ENCODE results near the gene SLC22A14.

DNA sequence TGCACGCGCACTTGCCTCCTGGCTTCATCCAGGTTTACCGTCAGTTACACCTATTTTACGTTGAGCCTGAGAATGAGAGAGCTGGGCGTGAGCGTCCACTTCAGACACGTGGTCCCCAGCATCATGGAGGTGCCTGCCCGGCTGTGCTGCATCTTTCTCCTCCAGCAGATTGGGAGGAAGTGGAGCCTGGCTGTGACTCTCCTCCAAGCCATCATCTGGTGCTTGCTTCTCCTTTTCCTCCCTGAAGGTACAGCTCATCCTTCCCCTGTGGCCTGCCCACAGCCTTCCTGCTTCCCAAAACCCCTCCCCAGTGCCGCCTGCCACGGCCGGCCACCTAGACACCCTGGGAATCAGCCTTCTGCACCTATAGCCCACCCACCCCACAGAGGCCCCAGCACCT lies 31.6 kb downstream of the SLC22A14 start:
- TF ChIP-seq, protein P1, sequence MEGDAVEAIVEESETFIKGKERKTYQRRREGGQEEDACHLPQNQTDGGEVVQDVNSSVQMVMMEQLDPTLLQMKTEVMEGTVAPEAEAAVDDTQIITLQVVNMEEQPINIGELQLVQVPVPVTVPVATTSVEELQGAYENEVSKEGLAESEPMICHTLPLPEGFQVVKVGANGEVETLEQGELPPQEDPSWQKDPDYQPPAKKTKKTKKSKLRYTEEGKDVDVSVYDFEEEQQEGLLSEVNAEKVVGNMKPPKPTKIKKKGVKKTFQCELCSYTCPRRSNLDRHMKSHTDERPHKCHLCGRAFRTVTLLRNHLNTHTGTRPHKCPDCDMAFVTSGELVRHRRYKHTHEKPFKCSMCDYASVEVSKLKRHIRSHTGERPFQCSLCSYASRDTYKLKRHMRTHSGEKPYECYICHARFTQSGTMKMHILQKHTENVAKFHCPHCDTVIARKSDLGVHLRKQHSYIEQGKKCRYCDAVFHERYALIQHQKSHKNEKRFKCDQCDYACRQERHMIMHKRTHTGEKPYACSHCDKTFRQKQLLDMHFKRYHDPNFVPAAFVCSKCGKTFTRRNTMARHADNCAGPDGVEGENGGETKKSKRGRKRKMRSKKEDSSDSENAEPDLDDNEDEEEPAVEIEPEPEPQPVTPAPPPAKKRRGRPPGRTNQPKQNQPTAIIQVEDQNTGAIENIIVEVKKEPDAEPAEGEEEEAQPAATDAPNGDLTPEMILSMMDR (IDR thresholded peaks at IDR 0.05): no peak
- no peak for TF ChIP-seq POLR2A (IDR thresholded peaks at IDR 0.05)
